Kidney epithelial cell (primary cell): ENCODE data around the gene SLC25A1. TPM values are rescaled to one million over a fixed set of nuclear protein-coding genes. Genes with fewer than 3 reads are reported as not detected.

Source experiments
- DNase-seq: peaks from one replicate; pipeline ENCODE4 v3.0.0-alpha.2; 2010; ENCODE audit warnings: low read depth
- H3K27me3 ChIP-seq: 2 replicates; pipeline ENCODE4 v1.6.0; 2011; ENCODE audit warnings: low read length; ENCODE audit not compliant: control insufficient read depth, insufficient read depth
- H3K36me3 ChIP-seq: 2 replicates; pipeline ENCODE4 v1.5.1; 2011; ENCODE audit warnings: low read length; ENCODE audit not compliant: control insufficient read depth, insufficient read depth
- H3K4me3 ChIP-seq: 2 replicates; pipeline ENCODE4 v1.5.1; 2011; ENCODE audit warnings: low read depth, mild to moderate bottlenecking, control low read depth, low read length
- total RNA-seq: library from RNA; depleted of rRNA; stranded (reverse); fragments of >200 nt; gene quantifications from 2 replicates; pipeline ENCODE4 v1.2.3, GENCODE V29; 2015
- TF ChIP-seq, protein P1 (sequence below): IDR thresholded peaks from 2 replicates; pipeline ENCODE4 v1.5.1; 2011; ENCODE audit warnings: mild to moderate bottlenecking, moderate library complexity, low read length, control low read depth, inconsistent platforms; ENCODE audit not compliant: insufficient read depth, poor library complexity, severe bottlenecking

The SLC25A1 gene
- total RNA-seq, 1 donor from 2014 or later = 82.7 TPM

DNA sequence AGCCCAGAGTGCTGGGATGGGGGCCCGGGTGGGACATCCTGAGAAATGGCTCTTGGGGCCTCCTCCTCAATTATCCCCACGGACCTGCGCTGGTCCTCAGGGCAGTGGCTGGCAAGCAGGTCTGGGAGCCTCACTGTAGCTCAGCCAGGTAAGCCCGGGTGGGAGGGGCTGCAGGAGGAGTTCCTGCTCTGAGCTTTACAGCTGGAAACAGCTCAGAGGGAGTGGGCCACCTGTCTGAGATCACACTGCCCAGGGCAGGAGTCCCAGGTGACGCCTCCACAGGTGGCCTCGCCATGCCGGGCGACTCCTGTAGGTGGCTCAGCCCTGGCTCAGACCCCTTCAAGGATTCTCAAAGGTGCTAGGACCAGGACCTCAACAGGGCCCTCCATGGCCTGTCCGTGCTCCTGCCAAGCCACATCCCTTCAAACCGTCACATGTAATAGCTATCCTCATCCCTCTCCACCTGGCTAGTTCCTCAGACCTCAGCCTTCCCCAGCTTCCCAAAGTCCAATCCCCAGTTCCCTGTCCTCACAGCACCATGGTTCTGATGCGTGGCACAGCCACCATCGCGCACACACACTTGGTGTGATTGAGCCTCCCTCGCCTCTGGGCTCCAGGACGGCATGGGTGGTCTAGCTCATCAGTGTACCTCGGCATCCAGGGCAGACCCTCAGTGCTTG lies 51.1 kb downstream of the SLC25A1 start:
- TF ChIP-seq, protein P1, sequence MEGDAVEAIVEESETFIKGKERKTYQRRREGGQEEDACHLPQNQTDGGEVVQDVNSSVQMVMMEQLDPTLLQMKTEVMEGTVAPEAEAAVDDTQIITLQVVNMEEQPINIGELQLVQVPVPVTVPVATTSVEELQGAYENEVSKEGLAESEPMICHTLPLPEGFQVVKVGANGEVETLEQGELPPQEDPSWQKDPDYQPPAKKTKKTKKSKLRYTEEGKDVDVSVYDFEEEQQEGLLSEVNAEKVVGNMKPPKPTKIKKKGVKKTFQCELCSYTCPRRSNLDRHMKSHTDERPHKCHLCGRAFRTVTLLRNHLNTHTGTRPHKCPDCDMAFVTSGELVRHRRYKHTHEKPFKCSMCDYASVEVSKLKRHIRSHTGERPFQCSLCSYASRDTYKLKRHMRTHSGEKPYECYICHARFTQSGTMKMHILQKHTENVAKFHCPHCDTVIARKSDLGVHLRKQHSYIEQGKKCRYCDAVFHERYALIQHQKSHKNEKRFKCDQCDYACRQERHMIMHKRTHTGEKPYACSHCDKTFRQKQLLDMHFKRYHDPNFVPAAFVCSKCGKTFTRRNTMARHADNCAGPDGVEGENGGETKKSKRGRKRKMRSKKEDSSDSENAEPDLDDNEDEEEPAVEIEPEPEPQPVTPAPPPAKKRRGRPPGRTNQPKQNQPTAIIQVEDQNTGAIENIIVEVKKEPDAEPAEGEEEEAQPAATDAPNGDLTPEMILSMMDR = no peak

DNA sequence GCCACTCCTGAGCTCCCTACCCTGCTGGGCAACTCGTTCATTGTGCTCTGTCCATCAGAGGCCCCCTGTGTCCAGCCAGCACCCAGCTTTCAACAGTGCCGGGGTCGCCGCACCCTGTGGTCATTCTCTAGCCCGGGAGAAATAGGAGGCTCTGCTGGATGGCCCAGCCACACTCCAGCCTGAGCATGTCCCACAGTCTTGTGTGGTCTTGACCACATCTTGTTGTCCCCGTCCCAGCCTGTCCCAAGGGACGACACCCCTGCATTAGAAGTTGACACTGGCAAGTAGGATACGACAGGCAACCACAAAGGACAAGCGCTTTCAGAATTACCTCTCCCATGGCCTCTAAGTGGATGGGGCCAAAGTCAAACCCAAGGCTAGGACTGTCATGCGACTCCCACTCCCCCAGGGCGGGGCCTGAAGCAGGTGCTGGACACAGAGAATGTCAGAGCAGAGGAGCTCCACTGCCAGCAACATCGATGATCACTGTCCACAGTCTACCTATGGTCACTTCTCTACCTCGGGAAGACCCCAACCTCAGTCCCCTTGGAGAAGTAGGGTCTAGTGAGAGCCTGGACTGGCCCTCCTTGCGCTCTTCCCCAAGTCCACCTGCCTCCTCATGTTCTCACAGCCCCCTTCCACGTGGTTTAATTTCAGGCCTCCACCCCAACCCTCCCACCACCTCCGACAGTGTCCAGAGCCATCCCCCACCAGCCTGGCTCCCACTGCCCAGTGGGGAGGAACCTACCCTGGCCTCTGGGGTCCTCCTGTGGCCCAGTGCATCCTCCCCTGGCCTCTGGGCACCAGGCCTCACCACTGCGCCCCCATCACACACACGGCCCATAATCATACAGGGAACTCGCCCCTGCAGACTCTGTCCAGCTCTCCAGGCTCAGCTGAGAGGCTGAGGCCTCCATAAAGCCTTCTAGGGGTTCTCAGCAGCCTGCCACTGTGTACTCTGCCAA lies 51.9 kb downstream of the SLC25A1 start:
- TF ChIP-seq, protein P1 = no peak
- H3K27me3 ChIP-seq = no peaks in the 10 kb centered on the region
- no peak for DNase-seq

More for the DNA sequence above, 51.1 kb downstream of the SLC25A1 start:
- Histone ChIP-seq H3K36me3 (no peaks in the 10 kb centered on the region), H3K27me3 (no peaks in the 10 kb centered on the region), H3K4me3 (no peak overlapping the region)
- no peak for DNase-seq

More for the DNA sequence above, 51.9 kb downstream of the SLC25A1 start:
- Histone ChIP-seq H3K4me3 (no peak overlapping the region), H3K36me3 (no peaks in the 10 kb centered on the region)

Other genes with a start within 250 kb of the SLC25A1 start
- 1.9 and 5.2 TPM in 2 replicates for gene PRODH, start 242.4 kb downstream of the SLC25A1 start, total RNA-seq
- gene DGCR2, start 56.3 kb downstream of the SLC25A1 start, total RNA-seq = 71.2 and 85.0 TPM in 2 replicates
- not detected in 2 replicates for gene TSSK2, start 47.4 kb downstream of the SLC25A1 start, total RNA-seq
- 19.0 and 20.4 TPM in 2 replicates for gene ESS2, start 34.1 kb downstream of the SLC25A1 start, total RNA-seq
- not detected in 2 replicates for gene GSC2, start 28.4 kb downstream of the SLC25A1 start, total RNA-seq
- gene CLTCL1, start 113.0 kb upstream of the SLC25A1 start, total RNA-seq = 25.9 and 28.2 TPM in 2 replicates